PC-3 (cell line): ENCODE results near the gene EPB41.

Experiments used
- EZH2 ChIP-seq: fragments of 300-600 bp; sonication (generic); IDR thresholded peaks from one replicate; pipeline ENCODE4 v1.6.1; 2017; ENCODE audit warnings: antibody characterized with exemption, mild to moderate bottlenecking, low read length; ENCODE audit not compliant: unreplicated experiment
- TF ChIP-seq, protein P1 (sequence below): fragments of 300-600 bp; sonication (generic); conservative IDR thresholded peaks from 2 replicates; pipeline ENCODE4 v1.5.1; 2017; ENCODE audit warnings: antibody characterized with exemption, low read depth, mild to moderate bottlenecking, low read length

DNA sequence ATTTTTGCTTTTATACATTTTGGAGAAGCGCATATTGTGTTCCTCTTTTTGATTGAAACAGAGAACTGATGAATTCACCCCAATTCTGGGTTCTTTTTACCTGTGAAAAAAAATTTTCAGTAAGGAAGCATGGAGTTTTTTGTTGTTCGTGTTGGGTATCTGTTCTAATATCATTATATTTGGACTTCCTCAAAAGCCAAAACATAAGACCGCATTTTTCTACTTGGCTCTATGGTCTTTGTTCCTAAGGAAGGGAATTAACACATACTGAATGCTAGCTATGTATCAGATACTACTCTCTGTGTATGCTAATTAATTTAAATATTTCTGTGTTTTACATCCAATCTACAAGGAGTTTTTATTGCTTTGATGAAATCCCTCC is 12.9 kb downstream of the EPB41 start:
- TF ChIP-seq, protein P1, sequence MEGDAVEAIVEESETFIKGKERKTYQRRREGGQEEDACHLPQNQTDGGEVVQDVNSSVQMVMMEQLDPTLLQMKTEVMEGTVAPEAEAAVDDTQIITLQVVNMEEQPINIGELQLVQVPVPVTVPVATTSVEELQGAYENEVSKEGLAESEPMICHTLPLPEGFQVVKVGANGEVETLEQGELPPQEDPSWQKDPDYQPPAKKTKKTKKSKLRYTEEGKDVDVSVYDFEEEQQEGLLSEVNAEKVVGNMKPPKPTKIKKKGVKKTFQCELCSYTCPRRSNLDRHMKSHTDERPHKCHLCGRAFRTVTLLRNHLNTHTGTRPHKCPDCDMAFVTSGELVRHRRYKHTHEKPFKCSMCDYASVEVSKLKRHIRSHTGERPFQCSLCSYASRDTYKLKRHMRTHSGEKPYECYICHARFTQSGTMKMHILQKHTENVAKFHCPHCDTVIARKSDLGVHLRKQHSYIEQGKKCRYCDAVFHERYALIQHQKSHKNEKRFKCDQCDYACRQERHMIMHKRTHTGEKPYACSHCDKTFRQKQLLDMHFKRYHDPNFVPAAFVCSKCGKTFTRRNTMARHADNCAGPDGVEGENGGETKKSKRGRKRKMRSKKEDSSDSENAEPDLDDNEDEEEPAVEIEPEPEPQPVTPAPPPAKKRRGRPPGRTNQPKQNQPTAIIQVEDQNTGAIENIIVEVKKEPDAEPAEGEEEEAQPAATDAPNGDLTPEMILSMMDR = no peak
- no peak for TF ChIP-seq EZH2
